GM19023 (cell line): Measurements from ENCODE around the gene SDHB.

Experiments used
- ATAC-seq: cut with Tn5 transposase; IDR thresholded peaks from one replicate; pipeline ENCODE4 v1.9.1; 2021; ENCODE audit warnings: mild to moderate bottlenecking, moderate library complexity; ENCODE audit not compliant: unreplicated experiment

SDHB gene

DNA sequence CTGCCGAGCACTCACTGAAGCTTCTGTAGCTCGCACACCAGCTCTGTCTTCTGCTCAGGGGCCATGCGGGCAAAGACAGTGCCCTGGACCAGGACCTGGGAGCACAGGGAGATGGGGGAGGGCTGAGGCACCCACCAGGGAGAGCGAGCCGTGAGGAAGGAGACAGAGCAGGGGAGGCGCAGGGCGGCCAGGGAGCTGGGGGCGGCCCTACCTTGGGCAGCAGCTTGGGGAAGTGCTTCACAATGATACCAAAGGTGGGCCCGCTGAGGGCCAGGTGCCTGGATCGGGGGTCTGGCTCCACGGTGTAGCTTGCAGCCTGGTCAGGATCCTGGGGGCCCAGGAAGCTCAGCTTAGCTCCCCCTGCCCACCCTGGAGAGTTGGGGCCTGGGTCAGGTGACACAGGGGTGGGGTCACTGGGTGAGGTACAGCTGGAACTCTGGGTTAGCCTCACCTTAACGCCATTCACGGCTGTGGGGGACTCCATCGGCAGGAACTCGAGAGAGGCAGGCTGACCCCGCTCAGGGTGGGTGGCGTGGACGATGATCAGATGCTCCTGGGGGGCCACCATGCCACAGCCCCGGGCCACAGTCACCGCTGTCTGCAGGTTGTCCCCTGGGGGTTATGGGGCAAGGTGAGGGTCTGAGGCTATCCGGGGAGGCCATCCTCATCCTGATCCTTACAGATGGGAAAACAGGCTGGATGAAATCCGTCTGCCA is 64.0 kb downstream of the SDHB start:
- no peak for ATAC-seq

- no peak for ATAC-seq
Observed at GRCh38 chr1:16988210-16988609, 65.6 kb downstream of the SDHB start.

GRCh38 chr1:16986962-16987361 is 66.9 kb downstream of the SDHB start:
- ATAC-seq = no peak

GRCh38 chr1:16986560-16986959 is 67.3 kb downstream of the SDHB start:
- no peak for ATAC-seq

GRCh38 chr1:16986113-16986512 is 67.7 kb downstream of the SDHB start:
- no peak for ATAC-seq

DNA sequence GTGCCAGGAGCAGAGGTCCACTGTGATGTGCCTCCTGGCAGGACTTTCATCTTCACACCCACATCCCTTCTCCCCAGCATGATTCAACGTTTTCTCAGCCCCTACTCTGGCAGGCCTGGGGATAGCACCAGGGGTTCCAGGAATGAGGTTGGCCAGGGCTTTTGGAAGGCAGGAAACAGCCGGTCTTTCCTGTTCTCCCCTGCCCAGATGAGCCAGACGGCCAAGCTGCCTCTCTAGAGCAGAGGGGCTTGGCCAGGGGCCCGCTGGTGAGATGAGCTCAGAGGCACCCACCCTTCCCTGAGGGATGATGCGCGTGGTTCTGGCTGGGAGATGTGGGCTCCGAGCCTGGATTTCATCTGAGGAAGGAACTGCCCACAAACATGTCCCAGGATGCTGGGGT is 69.1 kb downstream of the SDHB start:
- no peak for ATAC-seq

- no peak for ATAC-seq
Observed at GRCh38 chr1:16983649-16984048, 70.2 kb downstream of the SDHB start.

DNA sequence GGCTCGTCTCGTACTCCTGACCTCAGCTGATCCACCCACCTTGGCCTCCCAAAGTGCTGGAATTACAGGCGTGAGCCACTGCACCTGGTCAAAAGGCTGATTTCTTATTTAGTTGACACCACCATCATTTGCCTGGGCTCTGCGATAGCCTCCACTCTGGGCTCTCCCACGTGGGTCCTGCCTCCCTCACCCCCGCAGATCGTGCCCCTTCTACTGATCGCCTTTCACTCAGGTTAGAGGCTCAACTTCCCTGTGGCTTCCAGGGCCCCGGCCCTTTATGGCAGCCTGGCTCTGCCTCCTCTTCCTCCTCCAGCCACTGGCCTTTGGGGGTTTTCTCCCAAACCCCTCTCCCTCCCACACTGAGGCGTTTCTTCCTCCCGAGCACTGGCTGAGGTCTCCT is 70.9 kb downstream of the SDHB start:
- no peak for ATAC-seq

GRCh38 chr1:16981269-16981849 is 72.5 kb downstream of the SDHB start:
- ATAC-seq = no peak

DNA sequence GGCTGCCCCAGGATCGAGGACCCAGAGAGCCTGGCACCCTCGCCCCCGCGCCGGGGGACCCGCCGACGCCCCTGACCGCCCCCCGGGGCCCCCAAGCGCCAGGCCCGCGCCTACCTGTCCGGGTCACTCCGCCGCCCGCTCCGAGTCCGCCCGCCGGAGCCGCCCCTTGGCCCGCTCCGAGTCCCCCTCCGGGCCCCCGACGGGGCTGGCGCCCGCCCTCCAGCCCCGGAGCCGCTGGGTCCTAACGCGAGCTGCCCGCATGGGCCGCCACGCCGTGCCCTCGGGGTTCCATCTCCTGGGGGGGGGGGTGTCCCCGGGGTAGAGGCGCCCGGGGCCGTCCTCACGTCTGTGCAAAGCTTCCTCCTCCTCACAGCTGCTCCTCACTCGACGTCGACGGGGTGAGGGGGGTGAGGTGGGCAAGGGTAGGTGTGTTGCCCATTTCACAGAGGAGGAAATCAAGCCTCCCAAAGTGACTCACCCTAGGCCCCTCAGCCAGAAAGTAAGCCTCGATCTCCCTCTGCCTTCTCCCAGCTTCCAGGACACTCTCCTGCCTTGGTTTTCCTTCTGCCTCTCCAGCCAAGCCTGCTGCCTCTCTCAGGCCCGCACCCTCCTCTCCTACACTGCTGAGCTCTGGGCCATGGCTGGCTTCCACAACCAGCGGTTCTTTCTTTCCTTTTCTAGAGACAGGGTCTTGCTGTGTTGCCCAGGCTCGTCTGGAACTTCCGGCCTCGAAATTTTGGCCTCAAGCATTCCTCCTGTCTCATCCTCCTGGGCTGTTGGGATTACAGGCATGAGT is 73.2 kb downstream of the SDHB start, which contains the start of gene MFAP2:
Gene MFAP2, minus strand, starts transcription at position 148 of the 796 bp plus-strand sequence. CDS start 2,347 bp downstream, outside the sequence.
- ATAC-seq = no peak

DNA sequence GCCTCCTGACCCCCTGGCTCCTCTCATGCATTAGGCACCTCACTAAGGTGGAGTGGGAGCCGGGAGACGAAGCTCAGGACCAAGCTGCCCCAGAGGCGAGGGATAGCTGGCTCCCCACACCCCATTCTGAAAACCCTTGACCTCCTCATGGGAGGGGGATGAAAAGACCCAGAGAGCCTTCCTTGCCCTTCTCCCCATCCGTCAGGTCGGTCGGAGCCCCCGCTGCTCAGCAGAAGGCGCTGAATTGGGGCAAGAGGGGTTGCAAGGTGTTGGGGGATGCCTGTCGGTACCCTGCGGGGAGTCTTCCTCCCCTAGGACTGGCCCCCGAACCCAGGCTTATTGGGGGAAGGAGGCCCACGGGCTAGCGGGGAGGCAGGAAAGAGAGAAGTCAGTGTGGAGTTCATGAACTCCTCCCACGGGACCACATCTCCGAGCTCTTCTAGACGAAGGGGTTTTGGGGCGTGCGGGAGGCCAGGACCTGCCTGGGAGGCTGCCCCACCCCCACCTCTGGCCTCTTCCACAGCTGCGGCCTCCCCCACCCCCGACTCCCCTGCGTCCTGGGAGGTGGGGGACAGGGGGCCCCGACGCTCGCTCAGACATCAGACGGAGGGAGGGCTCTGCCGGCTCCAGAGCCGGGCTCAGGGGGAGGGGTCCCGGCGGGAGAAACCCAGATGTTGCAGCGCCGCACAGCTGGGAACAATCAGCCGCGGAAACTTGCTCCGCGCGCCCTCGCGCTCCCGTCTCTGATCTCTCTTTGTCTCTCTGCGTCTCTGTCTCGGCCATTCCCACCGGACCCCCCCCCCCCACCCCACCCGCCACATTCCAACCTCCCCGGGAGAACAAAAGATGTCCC is 74.1 kb downstream of the SDHB start:
- ATAC-seq = no peak

DNA sequence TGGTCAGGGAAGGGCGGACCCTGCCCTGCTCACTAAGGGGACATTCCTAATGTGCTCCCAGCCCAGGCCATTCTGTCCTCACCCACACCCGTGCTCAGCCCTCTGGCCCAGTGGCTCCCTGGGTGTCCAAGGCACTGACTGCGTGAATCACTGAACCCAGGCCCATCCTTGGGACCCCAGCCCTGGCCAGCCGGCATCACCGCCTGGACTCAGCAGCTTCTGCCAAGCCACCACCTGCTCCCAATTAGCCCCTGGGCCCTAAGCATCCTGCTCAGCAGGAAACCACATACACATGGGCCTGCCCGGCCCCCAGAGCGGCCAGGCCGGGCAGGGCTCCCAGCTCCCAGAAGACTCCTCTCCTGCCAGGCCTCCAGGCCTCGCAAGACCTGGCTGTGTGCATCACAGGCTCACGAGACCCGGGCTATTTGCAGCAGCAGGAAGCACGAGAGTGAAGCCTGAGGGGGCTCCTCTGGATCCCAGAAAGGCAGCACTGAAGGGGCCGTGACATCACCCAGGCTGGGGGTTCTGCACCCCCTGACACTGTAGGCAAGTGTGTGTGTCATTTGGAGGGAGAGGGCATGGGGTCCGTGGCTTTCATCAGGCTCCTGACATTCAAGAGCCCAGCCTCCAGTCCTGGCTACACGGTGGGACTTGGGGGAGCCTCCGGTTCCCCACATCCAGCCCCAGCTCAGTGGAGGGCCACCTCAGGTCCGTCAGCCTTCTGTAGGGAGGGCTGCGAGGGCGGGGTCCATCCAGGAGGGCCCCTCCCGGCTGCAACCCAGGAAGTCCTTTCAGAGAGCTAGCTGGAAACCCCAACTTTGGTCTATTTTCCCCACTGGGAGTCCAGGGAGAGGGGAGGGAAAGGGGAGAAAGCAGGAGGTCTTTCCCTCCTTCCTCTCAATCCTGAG is 75.0 kb downstream of the SDHB start:
- no peak for ATAC-seq

GRCh38 chr1:16978139-16978538 is 75.7 kb downstream of the SDHB start:
- ATAC-seq = no peak

DNA sequence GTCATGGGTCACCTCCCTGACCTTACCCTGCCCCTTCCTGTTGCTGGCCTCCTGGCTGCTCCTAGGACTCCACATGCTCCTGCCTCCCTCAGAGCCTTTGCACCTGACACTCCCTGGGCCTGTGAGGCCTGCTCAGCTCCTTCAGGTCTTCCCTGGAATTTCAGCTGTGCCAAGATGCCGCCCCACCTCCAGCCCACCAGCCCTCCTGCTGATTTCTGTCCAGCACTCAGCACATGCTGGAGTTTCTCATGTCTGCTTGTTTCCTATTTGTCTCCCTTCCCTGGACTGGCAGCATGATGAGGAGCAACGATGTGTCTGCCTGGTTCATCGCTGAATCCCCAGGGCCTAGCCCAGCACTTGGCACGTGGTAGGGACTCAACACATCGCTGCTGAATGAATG is 76.5 kb downstream of the SDHB start:
- no peak for ATAC-seq

DNA sequence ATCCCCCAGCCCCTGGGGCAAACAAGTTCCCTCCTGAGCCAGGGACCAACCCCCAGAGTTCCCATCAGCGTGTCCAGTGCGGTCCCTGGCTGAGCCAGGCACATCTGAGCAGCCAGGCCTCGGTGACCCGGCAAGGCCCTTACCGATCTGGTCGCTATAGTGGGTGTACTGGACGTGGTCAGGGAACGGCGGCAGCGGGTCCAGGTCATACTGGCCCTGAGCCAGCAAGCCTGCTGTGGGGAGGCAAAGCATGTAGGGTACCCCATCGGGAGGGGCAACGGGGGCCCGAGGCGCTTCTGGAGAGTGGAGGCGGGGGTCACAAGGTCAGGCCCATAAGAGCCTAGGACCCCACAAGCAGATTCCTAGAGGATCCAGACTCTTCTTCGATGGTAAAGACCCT is 76.9 kb downstream of the SDHB start:
- ATAC-seq = no peak

- ATAC-seq = no peak
Observed at GRCh38 chr1:16975838-16976237, 78.0 kb downstream of the SDHB start.

- ATAC-seq = no peak
Observed at GRCh38 chr1:16975211-16975610, 78.6 kb downstream of the SDHB start.

GRCh38 chr1:16973215-16973614 is 80.6 kb downstream of the SDHB start:
- no peak for ATAC-seq

GRCh38 chr1:16972189-16972895 is 81.5 kb downstream of the SDHB start:
- ATAC-seq = no peak
